OCI-LY3 (cell line): ENCODE measurements around the gene SH2D2A.

Source experiments
- H2AFZ ChIP-seq: fragments of 200-600, 300-600 bp; shearing (Covaris generic); 2 replicates; pipeline ENCODE4 v1.6.0; 2014; ENCODE audit warnings: antibody characterized with exemption, low read depth, low read length
- H3K27ac ChIP-seq: fragments of 200-600, 300-600 bp; sonication (generic); 2 replicates; pipeline ENCODE4 v1.5.1; 2014; ENCODE audit warnings: mild to moderate bottlenecking, low read length, moderate library complexity, mixed read lengths
- H3K27me3 ChIP-seq: fragments of 200-600, 300-600 bp; sonication (generic); 2 replicates; pipeline ENCODE4 v1.6.1; 2014; ENCODE audit warnings: low read depth, low read length, mixed read lengths
- H3K36me3 ChIP-seq: fragments of 200-600, 300-600 bp; sonication (generic); replicated peaks from 2 replicates; pipeline ENCODE3; 2014; ENCODE audit warnings: low read depth, low read length, mixed read lengths
- H3K4me1 ChIP-seq: fragments of 300-600, 200-600 bp; sonication (generic); 2 replicates; pipeline ENCODE4 v1.6.1; 2014; ENCODE audit warnings: low read length, mixed read lengths
- H3K4me2 ChIP-seq: fragments of 200-600, 300-600 bp; sonication (generic); 2 replicates; pipeline ENCODE4 v1.6.1; 2014; ENCODE audit warnings: low read length, mixed read lengths
- H3K4me3 ChIP-seq: fragments of 300-600, 200-600 bp; sonication (generic); 2 replicates; pipeline ENCODE4 v1.5.1; 2014; ENCODE audit warnings: antibody characterized with exemption, mild to moderate bottlenecking, low read length, moderate library complexity
- H3K79me2 ChIP-seq: fragments of 300-600, 200-600 bp; shearing (Covaris generic); 2 replicates; pipeline ENCODE4 v1.6.1; 2014; ENCODE audit warnings: mild to moderate bottlenecking, low read length, mixed read lengths
- H3K9ac ChIP-seq: fragments of 300-600, 200-600 bp; shearing (Covaris generic); 2 replicates; pipeline ENCODE4 v1.6.0; 2014; ENCODE audit warnings: mild to moderate bottlenecking, low read length, moderate library complexity
- H3K9me3 ChIP-seq: fragments of 200-600, 300-600 bp; shearing (Covaris generic); 2 replicates; pipeline ENCODE4 v1.6.1; 2014; ENCODE audit warnings: low read length, mixed read lengths; ENCODE audit not compliant: insufficient read depth
- H4K20me1 ChIP-seq: fragments of 200-600, 300-600 bp; sonication (generic); 2 replicates; pipeline ENCODE4 v1.6.1; 2016; ENCODE audit warnings: low read length, mixed read lengths; ENCODE audit not compliant: insufficient read depth
- CTCF ChIP-seq: fragments of 200-600, 300-600 bp; sonication (generic); IDR thresholded peaks from 2 replicates; pipeline ENCODE4 v1.5.1; 2014; ENCODE audit warnings: antibody characterized with exemption, low read length, low read depth
- EZH2phosphoT487 ChIP-seq: fragments of 200-600 bp; shearing (Covaris generic); IDR thresholded peaks from 2 replicates; pipeline ENCODE4 v1.6.1; 2018; ENCODE audit warnings: antibody characterized with exemption, mixed run types, low read depth

The SH2D2A gene

DNA sequence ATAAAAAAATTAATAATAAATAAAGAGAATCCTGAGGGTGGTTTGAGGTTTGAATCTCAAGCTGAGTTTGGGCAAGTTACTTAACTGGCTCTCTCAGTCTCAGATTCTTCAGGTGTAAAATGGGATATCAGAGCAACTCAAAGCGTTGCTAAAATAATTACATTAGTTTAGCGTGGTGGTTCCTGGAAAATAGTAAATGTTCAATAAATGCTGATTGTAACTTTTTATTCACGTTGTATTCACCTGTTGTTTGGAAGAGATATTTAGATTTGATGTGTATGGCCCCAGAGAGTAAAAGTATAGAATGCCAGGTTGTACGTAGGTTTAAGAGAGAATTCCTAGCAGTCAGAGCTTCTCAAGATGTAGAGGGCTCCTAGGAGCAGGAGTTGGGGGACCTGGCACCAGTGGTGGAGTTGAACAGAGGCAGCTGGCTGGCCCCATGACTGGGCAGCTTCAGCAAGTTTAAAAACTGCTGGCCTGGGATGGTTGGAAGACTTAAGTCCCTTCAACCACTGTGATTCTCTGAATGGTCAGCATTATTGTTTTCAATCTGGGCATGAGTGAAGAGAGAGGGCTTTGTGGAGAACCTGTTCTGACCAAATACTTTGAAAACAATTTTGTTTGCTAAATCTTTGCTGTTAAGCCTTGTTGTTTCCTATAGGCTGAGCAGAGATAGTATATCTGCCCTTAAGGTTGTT, 26.9 kb downstream of the SH2D2A start:
- Histone ChIP-seq H3K9ac (no peak overlapping the region), H3K27me3 (no peaks in the 10 kb centered on the region), H3K4me1 (no peaks in the 10 kb centered on the region), H3K27ac (no peak overlapping the region), H4K20me1 (peaks cover 8% of the 10 kb centered on the region), H3K9me3 (no peaks in the 10 kb centered on the region), H3K4me2 (no peak overlapping the region), H3K36me3 (peaks cover 47% of the 10 kb centered on the region), H3K79me2 (0 out of 2 replicates have a peak, but pooled peaks cover 4% of the 10 kb centered on the region), H2AFZ (no peak overlapping the region), H3K4me3 (no peak overlapping the region)
- TF ChIP-seq EZH2phosphoT487 (no peak), CTCF (no peak)

GRCh38 chr1:156788136-156788535, 28.5 kb downstream of the SH2D2A start:
- H3K27ac ChIP-seq, result no peak overlapping the region
- H4K20me1 ChIP-seq, result peaks cover 8% of the 10 kb centered on the region
- no peaks in the 10 kb centered on the region for H3K9me3 ChIP-seq
- H3K79me2 ChIP-seq, result 0 out of 2 replicates have a peak, but pooled peaks cover 10% of the 10 kb centered on the region
- H3K4me1 ChIP-seq, result no peaks in the 10 kb centered on the region
- no peak overlapping the region for H3K9ac ChIP-seq
- H3K27me3 ChIP-seq, result no peaks in the 10 kb centered on the region
- no peak overlapping the region for H2AFZ ChIP-seq
- peaks cover 44% of the 10 kb centered on the region for H3K36me3 ChIP-seq
- no peak for TF ChIP-seq EZH2phosphoT487
- no peak for TF ChIP-seq CTCF
- no peak overlapping the region for H3K4me2 ChIP-seq
- no peak overlapping the region for H3K4me3 ChIP-seq

GRCh38 chr1:156786640-156787039, 30.0 kb downstream of the SH2D2A start:
- Histone ChIP-seq H3K79me2 (peaks cover 17% of the 10 kb centered on the region), H3K4me2 (no peak overlapping the region)
- TF ChIP-seq EZH2phosphoT487, result no peak
- no peak for TF ChIP-seq CTCF

DNA sequence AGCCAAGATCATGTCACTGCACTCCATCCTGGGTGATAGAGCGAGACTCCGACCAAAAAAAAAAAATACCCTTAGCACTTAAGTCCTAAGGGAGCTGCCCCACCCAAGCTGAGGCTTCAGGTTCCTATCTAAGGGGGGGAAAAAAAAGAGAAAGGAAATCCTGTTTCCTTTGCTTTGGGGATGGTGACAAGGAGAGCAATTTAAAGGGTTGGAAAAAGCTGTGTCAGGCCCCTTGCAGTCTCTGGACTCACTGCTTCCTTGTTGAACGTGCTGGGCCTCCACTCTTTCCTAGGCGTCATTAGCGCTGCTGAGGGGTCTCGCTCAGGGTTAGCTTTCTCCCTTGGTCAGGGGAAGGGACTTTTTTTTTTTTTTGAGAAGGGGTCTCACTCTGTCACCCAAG, 31.2 kb downstream of the SH2D2A start:
- Histone ChIP-seq H3K4me1 (no peaks in the 10 kb centered on the region), H3K36me3 (peaks cover 40% of the 10 kb centered on the region), H3K4me2 (no peak overlapping the region), H3K9me3 (no peaks in the 10 kb centered on the region), H3K27ac (no peak overlapping the region), H3K4me3 (no peak overlapping the region), H3K79me2 (peaks cover 28% of the 10 kb centered on the region), H4K20me1 (peaks cover 17% of the 10 kb centered on the region), H3K27me3 (no peaks in the 10 kb centered on the region), H2AFZ (no peak overlapping the region), H3K9ac (no peak overlapping the region)
- no peak for TF ChIP-seq EZH2phosphoT487

More at GRCh38 chr1:156786640-156787039, 30.0 kb downstream of the SH2D2A start:
- Histone ChIP-seq H3K27ac (no peak overlapping the region), H2AFZ (no peak overlapping the region), H3K4me1 (no peaks in the 10 kb centered on the region), H3K36me3 (peaks cover 41% of the 10 kb centered on the region), H3K27me3 (no peaks in the 10 kb centered on the region), H3K4me3 (no peak overlapping the region), H4K20me1 (peaks cover 8% of the 10 kb centered on the region), H3K9me3 (no peaks in the 10 kb centered on the region), H3K9ac (no peak overlapping the region)
